Measurements from ENCODE around the gene GOPC.

GOPC gene

DNA sequence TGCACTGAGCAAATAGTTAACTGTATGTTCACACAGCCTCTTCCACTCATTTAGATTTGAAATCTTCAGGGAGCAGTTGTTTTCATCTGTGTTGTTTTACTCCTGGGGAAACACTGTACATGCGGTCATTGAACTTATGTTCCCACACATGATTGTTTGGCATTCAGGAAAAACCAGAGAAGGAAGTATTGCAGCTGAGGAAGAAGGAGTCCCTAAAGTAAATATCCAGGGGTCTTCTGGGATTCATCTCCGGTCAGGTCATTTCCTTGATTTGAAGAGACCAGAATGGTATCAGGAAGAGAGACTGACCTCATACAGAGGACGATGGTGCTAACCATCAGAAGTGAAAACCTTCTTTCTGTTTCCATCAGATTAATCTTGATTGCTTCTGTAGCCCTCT is 67.3 kb downstream of the GOPC start:
- DNase-seq (ENCODE audit: low spot score) = no peak
- TF ChIP-seq, protein P1, sequence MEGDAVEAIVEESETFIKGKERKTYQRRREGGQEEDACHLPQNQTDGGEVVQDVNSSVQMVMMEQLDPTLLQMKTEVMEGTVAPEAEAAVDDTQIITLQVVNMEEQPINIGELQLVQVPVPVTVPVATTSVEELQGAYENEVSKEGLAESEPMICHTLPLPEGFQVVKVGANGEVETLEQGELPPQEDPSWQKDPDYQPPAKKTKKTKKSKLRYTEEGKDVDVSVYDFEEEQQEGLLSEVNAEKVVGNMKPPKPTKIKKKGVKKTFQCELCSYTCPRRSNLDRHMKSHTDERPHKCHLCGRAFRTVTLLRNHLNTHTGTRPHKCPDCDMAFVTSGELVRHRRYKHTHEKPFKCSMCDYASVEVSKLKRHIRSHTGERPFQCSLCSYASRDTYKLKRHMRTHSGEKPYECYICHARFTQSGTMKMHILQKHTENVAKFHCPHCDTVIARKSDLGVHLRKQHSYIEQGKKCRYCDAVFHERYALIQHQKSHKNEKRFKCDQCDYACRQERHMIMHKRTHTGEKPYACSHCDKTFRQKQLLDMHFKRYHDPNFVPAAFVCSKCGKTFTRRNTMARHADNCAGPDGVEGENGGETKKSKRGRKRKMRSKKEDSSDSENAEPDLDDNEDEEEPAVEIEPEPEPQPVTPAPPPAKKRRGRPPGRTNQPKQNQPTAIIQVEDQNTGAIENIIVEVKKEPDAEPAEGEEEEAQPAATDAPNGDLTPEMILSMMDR (IDR thresholded peaks at IDR 0.05; ENCODE audit: extremely low read depth, insufficient read depth, missing control alignments) = no peak
- in situ Hi-C loops (cut with MboI; ENCODE audit: low pct_unique_long_range_greater_than_20kb, low sequenced_read_pairs, unreplicated experiment) = no loop called here

DNA sequence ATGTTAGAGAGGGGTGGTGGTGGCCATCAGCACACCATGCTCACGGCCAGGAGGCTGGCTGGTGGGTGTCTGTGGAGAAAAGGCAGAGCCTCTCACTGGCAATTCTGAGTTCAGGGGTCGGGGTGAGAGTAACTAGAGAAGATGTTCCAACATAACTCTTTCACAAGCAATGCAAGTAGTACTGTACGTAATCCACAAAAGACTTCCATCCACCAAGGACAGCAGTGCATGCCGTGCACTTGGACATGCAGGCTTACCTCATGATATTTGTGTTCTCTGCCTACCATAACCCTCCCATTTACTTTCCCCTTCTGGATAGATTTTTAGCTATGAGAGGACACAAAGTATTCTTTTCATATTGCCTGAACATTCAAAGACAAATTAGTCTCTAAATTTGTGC is 68.5 kb downstream of the GOPC start:
- TF ChIP-seq, protein P1 (IDR thresholded peaks at IDR 0.05; ENCODE audit: extremely low read depth, insufficient read depth, missing control alignments) = no peak
- in situ Hi-C loops (cut with MboI; ENCODE audit: low pct_unique_long_range_greater_than_20kb, low sequenced_read_pairs, unreplicated experiment) = no loop called here
- DNase-seq (ENCODE audit: low spot score) = no peak

DNA sequence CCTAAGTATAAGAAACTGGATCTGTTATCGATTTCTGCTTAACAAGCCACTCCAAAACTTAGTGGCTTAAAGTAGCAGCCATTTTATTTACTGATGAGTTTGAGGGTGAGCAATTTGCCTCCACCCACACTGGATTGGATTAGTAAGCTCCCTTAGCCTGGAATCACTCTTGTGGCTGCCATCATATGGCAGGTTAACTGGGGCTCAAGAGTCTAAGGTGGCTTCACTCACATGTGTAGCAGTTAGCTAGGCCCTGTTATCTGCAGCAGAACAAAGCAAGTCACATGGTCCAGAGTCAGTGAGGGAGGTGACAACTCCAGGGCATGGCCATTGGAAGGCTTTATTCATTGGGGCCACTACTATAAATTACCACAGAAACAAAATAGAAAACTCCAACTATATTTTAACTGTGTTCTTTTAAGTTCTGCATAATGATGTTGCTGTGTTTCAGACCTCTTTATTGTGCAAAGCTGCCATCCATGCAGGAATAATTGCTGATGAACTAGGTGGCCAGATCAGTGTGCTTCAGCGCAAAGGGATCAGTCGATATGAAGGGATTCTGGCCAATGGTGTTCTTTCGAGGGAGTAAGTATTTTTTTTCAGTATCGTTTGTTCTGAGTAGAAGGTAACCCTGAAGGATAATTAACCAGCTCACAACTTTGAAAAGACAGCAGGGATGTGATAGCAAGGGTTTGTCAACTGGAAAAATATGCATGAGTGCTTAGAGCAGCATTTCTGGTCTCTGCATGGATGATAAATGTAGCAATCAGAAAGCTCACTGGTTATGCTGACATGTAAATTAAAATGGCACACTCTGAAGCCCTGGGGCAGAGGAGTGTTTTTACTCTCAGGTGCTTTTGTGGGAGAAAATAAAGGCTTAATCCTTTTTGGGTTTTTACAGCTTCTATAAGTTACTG is 70.2 kb downstream of the GOPC start:
- TF ChIP-seq, protein P1 (IDR thresholded peaks at IDR 0.05; ENCODE audit: extremely low read depth, insufficient read depth, missing control alignments) = no peak
- no peak for DNase-seq (ENCODE audit: low spot score)
- in situ Hi-C loops (cut with MboI; ENCODE audit: low pct_unique_long_range_greater_than_20kb, low sequenced_read_pairs, unreplicated experiment) = no loop called here

DNA sequence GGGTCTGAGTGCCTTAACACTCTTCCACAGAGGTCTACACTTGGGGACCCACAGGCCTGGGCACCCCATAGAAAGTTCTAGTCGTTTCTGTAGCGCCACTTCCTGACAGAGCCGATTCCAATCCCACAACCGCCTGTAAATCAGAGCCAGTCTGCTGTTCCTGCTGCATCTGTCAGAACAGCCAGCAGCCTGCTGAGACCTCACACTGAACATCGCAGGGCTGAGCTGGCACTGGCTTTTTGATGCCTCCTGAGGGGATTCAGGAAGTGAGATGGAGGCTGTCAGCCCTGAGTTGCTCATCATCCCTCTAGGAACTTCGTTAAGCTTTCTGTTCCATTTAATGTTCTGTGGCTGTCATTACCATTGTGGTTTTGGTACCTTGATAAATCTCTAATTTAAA is 71.0 kb downstream of the GOPC start:
- in situ Hi-C loops (cut with MboI; ENCODE audit: low pct_unique_long_range_greater_than_20kb, low sequenced_read_pairs, unreplicated experiment) = no loop called here
- TF ChIP-seq, protein P1 (IDR thresholded peaks at IDR 0.05; ENCODE audit: extremely low read depth, insufficient read depth, missing control alignments) = no peak
- no peak for DNase-seq (ENCODE audit: low spot score)

DNA sequence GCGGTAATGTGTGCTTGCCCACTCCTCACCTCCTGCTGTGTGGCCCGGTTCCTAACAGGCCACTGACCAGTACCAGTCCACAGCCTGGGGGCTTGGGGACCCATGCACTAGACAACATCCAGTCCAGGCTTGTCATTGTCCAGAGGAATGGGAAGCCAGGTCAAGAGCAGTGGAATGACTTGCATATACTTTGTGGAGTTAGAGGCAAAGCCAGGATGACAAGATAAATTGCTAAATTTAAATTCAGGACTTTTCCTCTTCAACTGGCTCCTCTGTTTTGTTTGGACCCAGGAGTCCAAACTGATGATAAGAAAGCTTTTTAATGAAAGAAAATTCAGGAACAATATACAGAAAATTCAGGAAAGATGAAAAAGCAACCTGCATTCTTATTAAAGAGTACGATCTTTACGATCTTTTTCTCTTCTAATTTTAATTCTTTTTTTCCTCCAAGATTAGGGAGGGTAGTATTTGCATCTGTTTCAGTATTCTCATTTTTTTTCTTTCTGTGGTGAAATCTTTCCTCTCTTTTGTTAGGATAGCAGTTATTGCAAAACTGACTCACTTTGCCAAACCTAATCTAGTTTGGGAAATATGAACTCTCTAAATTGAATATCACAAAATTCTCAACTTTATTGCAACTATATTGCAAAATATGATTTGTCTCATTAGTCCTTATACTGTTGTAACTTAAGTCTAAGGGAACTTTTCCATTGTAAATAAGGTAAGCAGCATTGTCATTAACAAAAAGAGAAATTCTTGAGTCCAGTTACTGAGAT is 71.7 kb downstream of the GOPC start:
- TF ChIP-seq, protein P1 (IDR thresholded peaks at IDR 0.05; ENCODE audit: extremely low read depth, insufficient read depth, missing control alignments) = no peak
- in situ Hi-C loops (cut with MboI; ENCODE audit: low pct_unique_long_range_greater_than_20kb, low sequenced_read_pairs, unreplicated experiment) = no loop called here
- DNase-seq (ENCODE audit: low spot score) = no peak

DNA sequence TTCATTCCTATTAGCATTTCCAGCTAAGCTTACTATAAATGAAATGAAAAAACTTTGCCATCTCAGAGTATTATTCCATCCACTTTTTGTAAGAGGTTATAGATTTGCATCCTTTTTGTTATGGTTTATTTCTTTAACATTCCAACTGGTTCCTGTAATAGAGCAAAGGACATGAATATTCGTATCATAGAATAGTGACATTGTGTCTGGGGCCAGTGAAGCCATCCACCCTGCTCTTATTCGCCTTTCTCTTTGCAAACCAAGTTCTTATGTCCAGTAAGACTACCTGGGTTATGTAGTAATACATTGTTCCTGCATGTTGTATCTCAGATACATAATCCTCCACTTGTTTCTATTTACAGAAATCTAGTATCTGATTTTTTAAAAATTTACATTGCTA is 76.7 kb downstream of the GOPC start:
- TF ChIP-seq, protein P1 (IDR thresholded peaks at IDR 0.05; ENCODE audit: extremely low read depth, insufficient read depth, missing control alignments) = no peak
- no peak for DNase-seq (ENCODE audit: low spot score)
- in situ Hi-C loops (cut with MboI; ENCODE audit: low pct_unique_long_range_greater_than_20kb, low sequenced_read_pairs, unreplicated experiment) = no loop called here
